ENCODE data around the gene CACNA1I.
"Not testable (repeated sequence)": the region's sequence is repeated elsewhere in the genome, so short reads cannot be mapped to it uniquely, and the experiment has no call there.

- TF ChIP-seq POLR2AphosphoS5, POLR2A (IDR thresholded peaks at IDR 0.05; ENCODE audit: low read depth, low read length): not testable (repeated sequence)
Measured at GRCh38 chr22:39522091-39522490, 48.5 kb upstream of the CACNA1I start.
